GM21515 (cell line): ENCODE results near the gene SLC25A6.
A peak's percentile ranks its signal among the peaks of the same experiment; 100 is the strongest.
"Not testable (repeated sequence)": the region's sequence is repeated elsewhere in the genome, so short reads cannot be mapped to it uniquely, and the experiment has no call there.

Experiments used
- ATAC-seq: cut with Tn5 transposase; IDR thresholded peaks from one replicate; pipeline ENCODE4 v1.9.1; 2021; ENCODE audit not compliant: unreplicated experiment

The SLC25A6 gene

GRCh38 chrX:1416327-1416784, 24.4 kb upstream of the SLC25A6 start:
- ATAC-seq, result no peak

DNA sequence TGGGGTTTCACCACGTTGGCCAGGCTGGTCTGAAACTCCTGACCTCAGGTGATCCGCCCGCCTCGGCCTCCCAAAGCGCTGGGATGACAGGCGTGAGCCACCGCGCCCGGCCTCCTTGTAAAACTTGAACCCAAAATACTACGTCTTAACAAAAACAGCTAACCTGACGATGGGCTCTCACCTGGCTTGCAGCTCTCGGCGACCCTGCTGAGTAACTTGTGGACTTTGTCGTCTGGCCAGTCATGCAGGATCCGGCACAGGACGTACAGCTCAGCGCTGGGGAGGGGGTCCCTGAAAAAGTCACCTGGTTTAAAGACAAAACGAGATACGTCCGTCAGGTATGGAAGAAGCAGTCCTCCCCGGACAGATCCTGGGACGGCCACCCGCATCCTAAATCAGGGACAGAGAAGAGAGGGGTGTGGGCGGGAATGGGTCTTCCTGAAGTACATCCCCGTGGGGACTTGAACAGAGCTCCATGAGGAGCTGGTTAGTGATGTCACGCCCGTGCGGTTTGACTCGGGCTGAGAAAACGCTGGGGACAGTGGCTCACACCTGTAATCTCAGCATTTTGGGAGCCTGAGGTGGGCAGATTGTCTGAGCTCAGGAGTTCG, 20.7 kb upstream of the SLC25A6 start:
- no peak for ATAC-seq

- ATAC-seq, result no peak
These were observed 19.4 kb upstream of the SLC25A6 start for GRCh38 chrX:1411326-1411725.

DNA sequence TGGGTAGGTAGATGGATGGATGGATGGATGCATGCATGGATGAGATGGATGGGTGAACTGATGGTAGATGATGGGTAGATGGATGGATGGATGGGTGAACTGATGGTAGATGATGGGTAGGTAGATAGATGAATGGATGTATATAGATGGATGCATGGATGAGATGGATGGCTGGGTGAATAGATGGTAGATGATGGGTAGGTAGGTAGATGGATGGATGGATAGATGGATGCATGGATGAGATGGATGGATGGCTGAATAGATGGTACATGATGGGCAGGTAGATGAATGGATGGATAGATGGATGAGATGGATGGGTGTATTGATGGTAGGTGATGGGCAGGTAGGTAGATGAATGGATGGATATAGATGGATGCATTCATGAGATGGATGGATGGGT, 15.1 kb upstream of the SLC25A6 start:
- no peak for ATAC-seq

- not testable (repeated sequence) for ATAC-seq
These were observed 13.9 kb upstream of the SLC25A6 start for GRCh38 chrX:1405769-1406168.

GRCh38 chrX:1403867-1404266, 12.0 kb upstream of the SLC25A6 start:
- not testable (repeated sequence) for ATAC-seq

- ATAC-seq, result no peak
These were observed 11.3 kb upstream of the SLC25A6 start for GRCh38 chrX:1403228-1403627.

DNA sequence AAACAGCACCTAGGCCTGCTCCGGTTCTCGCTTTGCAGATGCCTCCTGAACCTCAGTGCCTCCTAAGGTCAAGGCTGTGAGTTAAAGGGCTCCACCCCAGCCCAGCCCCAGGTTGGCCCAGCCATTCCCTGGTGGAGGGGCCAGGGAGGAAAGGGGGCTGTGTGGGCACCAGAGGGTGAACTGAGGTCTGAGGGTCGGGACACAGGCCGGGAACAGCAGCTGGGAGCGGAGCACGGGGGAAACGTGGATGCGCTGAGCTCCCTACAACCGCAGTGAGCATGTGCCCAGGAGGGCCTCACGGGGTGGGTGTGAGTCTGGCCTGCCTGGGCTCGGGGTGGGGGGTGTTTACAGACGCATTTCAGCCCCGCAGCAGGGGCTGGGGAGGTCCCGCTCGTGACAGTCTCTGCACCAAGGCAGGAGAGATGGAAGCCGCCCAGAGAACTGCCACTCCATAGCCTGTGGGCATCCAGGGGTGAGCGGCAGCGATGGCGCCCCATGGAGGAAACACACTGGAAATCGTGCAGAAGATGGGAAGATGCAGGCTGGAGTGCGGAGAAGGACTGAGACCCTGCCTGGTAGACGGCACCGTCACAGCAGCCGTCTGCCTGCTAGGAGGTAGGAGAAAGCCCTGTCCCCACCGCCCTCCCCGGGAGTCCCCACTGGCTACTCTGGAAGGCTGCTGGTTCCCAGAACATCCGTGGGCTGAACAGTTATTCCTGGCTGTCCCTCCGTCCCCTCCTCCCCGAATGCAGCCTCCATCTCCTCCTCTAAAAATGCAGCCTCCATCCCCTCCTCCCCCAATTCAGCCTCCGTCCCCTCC, 9.9 kb upstream of the SLC25A6 start:
- no peak for ATAC-seq

DNA sequence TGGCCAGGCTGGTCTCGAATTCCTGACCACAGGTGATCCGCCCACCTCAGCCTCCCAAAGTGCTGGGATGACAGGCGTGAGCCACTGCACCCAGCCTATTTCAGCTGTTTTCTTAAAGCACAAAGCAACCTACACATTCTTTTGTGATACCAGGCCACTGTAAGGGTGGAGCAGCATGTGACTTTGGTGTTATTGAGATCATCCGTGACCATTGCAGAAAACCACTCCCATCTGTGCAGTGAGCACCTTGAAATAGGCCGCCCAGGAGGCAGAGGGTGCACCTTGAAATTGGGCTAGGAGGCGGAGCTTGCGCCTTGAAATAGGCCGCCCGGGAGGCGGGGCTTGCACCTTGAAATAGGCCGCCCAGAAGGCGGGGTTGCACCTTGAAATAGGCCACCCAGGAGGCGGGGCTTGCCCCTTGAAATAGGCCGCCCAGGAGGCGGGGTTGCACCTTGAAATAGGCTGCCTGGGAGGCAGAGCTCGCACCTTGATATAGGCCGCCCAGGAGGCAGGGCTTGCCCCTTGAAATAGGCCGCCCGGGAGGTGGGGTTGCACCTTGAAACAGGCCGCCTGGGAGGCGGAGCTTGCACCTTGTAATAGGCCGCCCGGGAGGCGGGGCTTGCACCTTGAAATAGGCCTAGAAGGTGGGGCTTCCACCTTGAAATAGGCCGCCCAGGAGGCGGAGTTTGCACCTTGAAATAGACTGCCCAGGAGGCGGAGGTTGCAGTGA, 9.0 kb upstream of the SLC25A6 start:
- ATAC-seq, result no peak

- ATAC-seq, result no peak
These were observed 8.1 kb upstream of the SLC25A6 start for GRCh38 chrX:1400049-1400448.

- ATAC-seq, result no peak
These were observed 6.8 kb upstream of the SLC25A6 start for GRCh38 chrX:1398431-1399340.

GRCh38 chrX:1397441-1398270, 5.7 kb upstream of the SLC25A6 start:
- ATAC-seq, result no peak

DNA sequence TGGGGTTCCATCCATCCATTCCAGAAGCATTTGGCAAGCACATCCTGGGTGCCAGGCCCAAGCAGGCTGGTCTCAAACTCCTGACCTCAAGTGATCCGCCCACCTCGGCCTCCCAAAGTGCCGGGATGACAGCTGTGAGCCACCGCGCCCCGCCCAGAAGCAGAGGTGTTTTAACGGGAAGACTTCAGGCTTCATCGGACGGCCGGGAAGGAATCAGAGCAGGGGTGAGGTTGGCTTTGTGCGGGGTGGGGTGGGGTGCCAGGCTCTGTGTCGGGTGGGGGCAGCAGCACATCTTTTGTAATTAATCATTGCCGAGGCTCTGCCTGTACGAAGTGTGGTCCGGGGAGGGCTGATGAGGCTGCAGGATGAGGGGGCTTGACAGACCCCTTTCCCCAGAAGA, 5.1 kb upstream of the SLC25A6 start:
- ATAC-seq, result no peak

DNA sequence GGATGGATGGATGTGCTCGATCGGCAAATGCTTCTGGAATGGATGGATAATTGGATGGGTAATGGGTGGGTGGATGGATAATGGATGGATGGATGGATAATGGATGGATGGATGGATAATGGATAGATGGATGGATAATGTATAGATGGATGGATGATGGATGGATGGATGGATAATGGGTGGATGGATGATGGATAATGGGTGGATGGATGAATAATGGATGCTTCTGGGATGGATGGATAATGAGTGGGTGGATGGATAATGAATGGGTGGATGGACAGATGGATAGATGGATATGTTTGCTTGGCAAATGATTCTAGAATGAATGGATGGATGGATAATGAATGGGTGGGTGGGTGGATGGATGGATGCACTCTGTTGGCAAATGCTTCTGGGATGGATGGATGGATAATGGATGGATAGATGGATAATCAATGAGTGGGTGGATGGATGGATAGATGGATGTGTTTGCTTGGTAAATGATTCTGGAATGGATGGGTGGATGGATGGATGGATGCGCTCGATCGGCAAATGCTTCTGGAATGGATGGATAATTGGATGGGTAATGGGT, 3.8 kb upstream of the SLC25A6 start:
- no peak for ATAC-seq

- ATAC-seq, result no peak
These were observed 3.0 kb upstream of the SLC25A6 start for GRCh38 chrX:1394731-1395501.

GRCh38 chrX:1393871-1394615, 2.1 kb upstream of the SLC25A6 start:
- no peak for ATAC-seq

- peak; percentile 18 for ATAC-seq
These were observed 609 bp upstream of the SLC25A6 start for GRCh38 chrX:1392376-1393068.

GRCh38 chrX:1391370-1391706, 575 bp downstream of the SLC25A6 start:
- no peak for ATAC-seq
